Stimulated activated CD4-positive, alpha-beta T cell treated with anti-CD3 and anti-CD28 coated beads, Interleukin-4, amount 100 ng/mL, for 4 hours (primary cell): ENCODE measurements around the gene UBALD2.
A peak's percentile ranks its signal among the peaks of the same experiment; 100 is the strongest.
"Not testable (repeated sequence)": the region's sequence is repeated elsewhere in the genome, so short reads cannot be mapped to it uniquely, and the experiment has no call there.

Source experiments
- DNase-seq, 2 experiments: peaks; one replicate each; pipeline ENCODE4 v3.0.0-alpha.2; 2020

The UBALD2 gene

DNA sequence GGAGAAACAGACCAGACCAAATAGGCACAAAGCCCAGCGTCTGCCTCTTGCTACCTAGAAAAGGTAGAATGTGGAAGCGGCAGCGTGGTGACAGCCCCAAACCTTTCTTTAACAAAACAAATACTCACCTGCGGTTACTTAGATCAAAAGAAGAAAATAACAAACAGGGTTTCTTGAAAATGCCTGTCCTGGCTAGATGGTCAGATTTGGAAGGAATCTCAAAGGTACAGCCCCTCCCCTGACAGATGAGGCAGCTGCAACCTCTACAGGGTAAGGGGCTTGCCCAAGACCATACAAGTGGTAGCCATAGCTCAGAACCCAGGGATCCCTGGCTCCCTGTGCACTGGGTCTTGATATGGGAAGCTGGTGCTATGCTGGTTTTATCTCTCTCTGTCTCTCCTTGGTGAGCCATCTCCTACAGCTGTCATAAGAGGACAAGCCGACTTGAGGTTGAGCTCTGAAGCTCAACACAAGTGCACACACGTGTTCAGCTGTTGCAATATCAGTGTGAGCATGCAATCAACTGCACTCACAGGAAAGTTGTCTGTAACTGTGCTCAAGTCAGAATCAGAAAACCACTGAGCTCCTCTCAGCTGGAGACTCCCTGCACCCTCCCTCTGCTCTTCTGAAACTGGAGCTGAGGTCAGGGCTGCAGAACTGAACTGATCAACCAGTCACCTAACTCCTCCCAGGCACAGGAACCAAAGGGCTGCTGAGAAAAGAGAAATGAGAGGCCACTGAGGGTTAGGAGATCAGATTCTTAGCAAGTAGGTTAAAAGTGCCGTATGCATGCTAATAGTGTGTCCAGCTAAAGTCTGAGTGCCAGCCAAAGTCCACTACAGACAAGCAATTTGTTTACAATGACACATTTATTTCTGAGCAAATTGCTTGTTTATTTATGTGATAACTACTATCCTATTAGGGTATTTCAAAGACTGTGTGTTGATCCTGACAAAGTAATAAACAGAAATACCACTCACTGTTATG, 18.8 kb upstream of the UBALD2 start:
- no peak for DNase-seq

- no peak for DNase-seq
These were observed 17.8 kb upstream of the UBALD2 start for GRCh38 chr17:76247304-76247703.

- no peak for DNase-seq
These were observed 16.9 kb upstream of the UBALD2 start for GRCh38 chr17:76248013-76248782.

DNA sequence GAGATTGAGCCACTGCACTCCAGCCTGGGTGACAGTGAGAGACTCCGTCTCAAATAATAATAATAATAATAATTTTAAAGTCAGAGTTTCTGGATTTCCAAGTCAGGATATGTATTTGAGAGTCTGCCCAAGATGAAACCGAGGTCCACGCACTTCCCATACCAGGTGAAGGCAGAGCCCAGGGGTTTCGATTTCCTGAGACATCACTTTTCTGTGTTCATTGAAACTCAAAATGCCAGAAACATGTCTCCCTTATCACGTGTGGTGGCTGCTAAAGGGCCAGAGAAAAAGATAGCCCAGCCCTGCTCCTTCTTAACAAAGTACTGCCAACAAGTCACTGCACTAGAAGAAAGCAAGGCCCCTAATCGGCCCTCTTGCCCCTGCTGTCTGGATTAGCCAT, 15.0 kb upstream of the UBALD2 start:
- no peak for DNase-seq

- DNase-seq: no peak
These were observed 13.6 kb upstream of the UBALD2 start for GRCh38 chr17:76251478-76252039.

GRCh38 chr17:76252040-76252954, 12.9 kb upstream of the UBALD2 start:
- DNase-seq: no peak

DNA sequence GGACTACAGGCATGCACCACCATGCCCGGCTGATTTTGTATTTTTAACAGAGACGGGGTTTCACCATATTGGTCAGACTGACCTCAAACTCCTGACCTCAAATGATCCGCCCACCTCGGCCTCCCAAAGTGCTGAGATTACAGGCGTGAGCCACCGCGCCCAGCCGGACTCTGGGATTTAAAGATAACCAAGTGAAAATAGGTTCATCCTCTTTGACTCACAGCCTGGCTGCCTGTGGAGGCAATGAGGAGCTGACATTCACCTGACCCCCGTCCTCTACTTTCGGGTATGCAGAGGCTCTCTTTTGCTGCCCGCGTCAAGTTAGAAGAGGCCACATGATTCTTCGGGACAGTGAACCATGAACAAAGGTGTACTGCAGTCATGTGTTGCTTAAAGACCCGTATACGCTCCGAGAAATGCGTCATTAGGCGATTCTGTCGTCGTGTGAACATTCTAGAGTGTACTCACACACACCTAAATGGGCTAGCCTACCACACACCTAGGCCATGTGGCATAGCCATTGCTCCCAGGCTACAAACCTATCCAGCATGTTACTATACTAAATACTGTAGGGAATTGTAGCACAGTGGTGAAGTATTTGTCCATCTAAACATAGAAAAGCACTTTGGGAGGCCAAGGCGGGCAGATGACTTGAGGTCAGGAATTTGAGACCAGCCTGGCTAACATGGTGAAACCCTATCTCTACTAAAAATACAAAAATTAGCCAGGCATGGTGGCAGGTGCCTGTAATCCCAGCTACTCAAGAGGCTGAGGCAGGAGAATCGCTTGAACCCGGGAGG, 12.0 kb upstream of the UBALD2 start:
- DNase-seq: not testable (repeated sequence)

GRCh38 chr17:76253841-76254240, 11.3 kb upstream of the UBALD2 start:
- no peak for DNase-seq

- DNase-seq: no peak
These were observed 10.9 kb upstream of the UBALD2 start for GRCh38 chr17:76254275-76254674.

DNA sequence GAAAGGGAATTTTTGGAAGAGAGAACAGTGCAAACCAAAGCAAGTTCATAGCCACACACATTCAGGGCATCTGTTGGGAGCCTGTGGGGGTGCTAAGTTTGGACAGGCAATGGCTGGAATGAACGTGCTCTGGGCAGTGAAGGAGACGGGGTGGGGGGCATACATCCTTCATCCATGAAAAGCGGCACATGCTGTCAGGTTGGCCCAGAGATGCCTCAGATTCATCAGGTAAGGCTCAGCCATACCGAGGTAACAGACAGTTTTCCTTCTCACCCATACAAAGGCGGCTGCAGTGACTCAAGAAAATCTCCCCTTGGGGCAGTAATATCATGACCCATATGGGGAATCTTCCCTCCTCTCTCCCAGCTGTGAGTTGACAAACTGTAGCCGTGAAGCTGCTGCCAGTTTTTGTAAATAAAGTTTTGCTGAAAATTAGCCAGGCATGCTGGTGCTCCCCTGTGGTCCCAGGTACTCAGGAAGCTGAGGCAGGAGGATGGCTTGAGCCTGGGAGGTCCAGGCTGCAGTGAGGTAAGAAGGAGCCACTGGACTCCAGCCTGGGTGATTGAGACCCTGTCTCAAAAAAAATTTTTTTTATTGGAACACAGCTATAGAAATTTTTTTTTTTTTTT, 9.2 kb upstream of the UBALD2 start:
- DNase-seq: no peak

- not testable (repeated sequence) for DNase-seq
These were observed 8.6 kb upstream of the UBALD2 start for GRCh38 chr17:76256430-76257050.

- DNase-seq: no peak
These were observed 4.9 kb upstream of the UBALD2 start for GRCh38 chr17:76260220-76260619.

DNA sequence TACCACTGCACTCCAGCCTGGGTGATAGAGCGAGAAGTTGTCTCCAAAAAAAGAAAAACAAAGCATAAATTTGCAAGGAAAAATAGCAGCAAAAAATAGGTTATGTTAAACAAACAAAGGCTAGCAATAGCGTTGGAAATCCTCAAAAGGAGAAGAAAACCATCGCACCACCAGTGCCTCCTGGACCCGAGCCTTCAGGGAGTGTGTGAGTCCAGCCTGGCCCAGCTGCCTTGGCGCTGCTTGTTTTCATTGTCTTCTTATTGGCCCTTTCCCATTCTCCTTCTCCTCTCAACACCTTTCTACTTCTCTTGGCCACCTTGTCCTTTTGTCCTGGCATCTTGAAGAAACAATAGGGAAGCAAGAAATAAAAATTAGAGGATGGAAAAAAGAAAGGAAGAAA, 4.5 kb upstream of the UBALD2 start:
- no peak for DNase-seq

- DNase-seq: no peak
These were observed 3.5 kb upstream of the UBALD2 start for GRCh38 chr17:76261421-76262215.

GRCh38 chr17:76262732-76263344, 2.3 kb upstream of the UBALD2 start:
- DNase-seq: no peak

- no peak for DNase-seq
These were observed 1.3 kb upstream of the UBALD2 start for GRCh38 chr17:76263896-76264295.

GRCh38 chr17:76264425-76264754, 758 bp upstream of the UBALD2 start:
- no peak for DNase-seq

DNA sequence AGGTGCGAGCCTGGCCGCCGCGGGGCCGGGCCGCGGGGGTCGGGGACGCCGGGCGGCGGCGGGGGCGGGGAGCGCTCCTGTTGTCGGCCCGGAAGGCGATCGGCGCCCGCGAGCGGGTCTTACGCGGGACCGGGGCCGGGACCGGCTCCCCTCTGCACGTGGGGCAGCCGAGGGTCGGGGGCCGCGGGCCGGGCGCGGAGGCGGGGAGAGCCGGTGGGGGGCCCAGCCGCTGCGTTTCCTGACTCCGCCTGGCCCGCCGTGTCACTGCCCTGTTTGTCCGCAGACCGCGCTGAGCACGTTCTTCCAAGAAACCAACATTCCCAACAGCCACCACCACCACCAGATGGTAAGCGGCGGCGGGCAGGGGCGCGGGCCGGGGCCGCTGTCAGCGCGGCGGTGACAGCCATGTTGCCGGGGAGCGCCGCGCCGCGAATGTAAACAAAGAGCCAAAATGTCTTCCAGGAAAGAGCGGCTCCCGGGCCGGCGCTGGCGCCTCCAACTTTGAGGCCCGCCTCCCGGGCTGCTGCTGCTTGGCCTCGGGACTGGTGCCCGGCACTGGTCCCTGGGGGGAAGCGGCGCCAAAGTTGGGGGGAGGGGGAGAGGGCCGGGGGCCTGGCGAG, 586 bp downstream of the UBALD2 start:
- peak in 1 of 2 experiments; percentile 50 for DNase-seq
